C4-2B (cell line): ENCODE results near the gene HOXA6.

ENCODE experiments used
- CTCF ChIP-seq: fragments of 450-650 bp; conservative IDR thresholded peaks from 2 replicates; pipeline ENCODE4 v1.5.1; 2017; ENCODE audit warnings: mild to moderate bottlenecking
- ZFX ChIP-seq: fragments of 450-650 bp; IDR thresholded peaks from 2 replicates; pipeline ENCODE4 v1.6.1; 2017

GRCh38 chr7:27108390-27109127 lies 39.0 kb downstream of the HOXA6 start:
- TF ChIP-seq CTCF (no peak), ZFX (no peak)
